ENCODE results near the gene TBCK.

DNA sequence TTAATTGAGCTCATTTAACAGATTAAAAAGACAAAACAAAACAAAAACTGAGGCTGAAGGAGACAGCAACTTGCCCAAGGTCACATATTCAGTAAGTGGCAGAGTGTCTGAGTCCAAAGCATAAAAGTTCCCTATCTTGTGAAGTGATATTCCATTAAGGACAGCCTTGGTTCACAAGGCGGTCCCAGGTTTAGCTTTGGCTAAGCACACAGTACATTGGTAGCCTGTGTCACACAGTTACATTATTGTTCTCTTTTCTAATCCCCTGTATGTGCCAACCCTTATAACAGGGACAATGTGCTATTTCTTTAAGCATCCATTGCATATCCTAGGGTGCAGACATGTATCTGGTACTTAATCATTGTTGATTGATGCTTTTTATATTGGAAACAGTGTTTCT, 280.8 kb downstream of the TBCK start:
- TF ChIP-seq SIN3A (IDR thresholded peaks at IDR 0.05; ENCODE audit: borderline replicate concordance, insufficient read depth, low read length) (no peak), TAF1 (IDR thresholded peaks at IDR 0.05; ENCODE audit: borderline replicate concordance, insufficient read depth, low read length) (no peak), POLR2AphosphoS5 (IDR thresholded peaks at IDR 0.05; ENCODE audit: low read depth, low read length) (no peak)
